Right lobe of liver (tissue), 4 donors: ENCODE data around the gene GNG11.

Experiments
- CTCF ChIP-seq, 4 donors: fragments of 200-600 bp in 3 of 4; fragments of 450-650 bp in 1 of 4; IDR thresholded peaks; one replicate each; pipeline versions ENCODE4 v1.5.1 to v1.8.0; 2016 to 2022; ENCODE audit warnings: antibody characterized with exemption in 4 of 4, mild to moderate bottlenecking in 2 of 4
- POLR2A ChIP-seq: fragments of 450-650 bp; IDR thresholded peaks from one replicate; pipeline ENCODE4 v1.6.1; 2017; ENCODE audit warnings: antibody characterized with exemption, mild to moderate bottlenecking
- donor health status: DM: no; HTN: no; CAD: no.
- donor health status: DM: no; HTN: no; CAD: no.
- donor health status: DM: no; HTN: yes; CAD: no.

- TF ChIP-seq CTCF (IDR thresholded peaks at IDR 0.05) (no peak), POLR2A (no peak)
Measured at GRCh38 chr7:93935102-93935501, 13.6 kb downstream of the GNG11 start.
